Stimulated activated naive CD8-positive, alpha-beta T cell treated with anti-CD3 and anti-CD28 coated beads, Interleukin-15, Interleukin-2, amounts not matched to agents 100 U/mL and 50 U/mL, for 24 hours (primary cell): ENCODE measurements around the gene NEDD4L.

Experiments
- ATAC-seq: fragments of 150-1000 bp; cut with Tn5 transposase; one replicate; pipeline ENCODE4 v1.10.0; 2021
- DNase-seq: peaks from one replicate; pipeline ENCODE4 v3.0.0; 2021

Gene NEDD4L

GRCh38 chr18:58291131-58291530 lies 247.1 kb downstream of the NEDD4L start:
- no peak for ATAC-seq

GRCh38 chr18:58292638-58293037 lies 248.6 kb downstream of the NEDD4L start:
- DNase-seq (no peak), ATAC-seq (no peak)

More at GRCh38 chr18:58291131-58291530, 247.1 kb downstream of the NEDD4L start:
- DNase-seq = no peak

- ATAC-seq = peak; percentile 81
- no peak for DNase-seq
These were observed 253.2 kb downstream of the NEDD4L start for GRCh38 chr18:58297198-58297597.

- no peak for ATAC-seq
- no peak for DNase-seq
These were observed 254.5 kb downstream of the NEDD4L start for GRCh38 chr18:58298251-58299134.

- no peak for ATAC-seq
- no peak for DNase-seq
These were observed 255.1 kb downstream of the NEDD4L start for GRCh38 chr18:58299135-58299473.

GRCh38 chr18:58299936-58300335 lies 255.9 kb downstream of the NEDD4L start:
- no peak for ATAC-seq
- no peak for DNase-seq

GRCh38 chr18:58300867-58301266 lies 256.8 kb downstream of the NEDD4L start:
- ATAC-seq = peak; percentile 66
- DNase-seq = no peak

GRCh38 chr18:58302811-58303210 lies 258.8 kb downstream of the NEDD4L start:
- ATAC-seq (peak; percentile 68), DNase-seq (peak; percentile 27)

GRCh38 chr18:58303363-58303762 lies 259.3 kb downstream of the NEDD4L start:
- ATAC-seq = peak; percentile 81

GRCh38 chr18:58305792-58306191 lies 261.8 kb downstream of the NEDD4L start:
- no peak for DNase-seq

More at GRCh38 chr18:58303363-58303762, 259.3 kb downstream of the NEDD4L start:
- DNase-seq = peak; percentile 42

GRCh38 chr18:58307441-58307840 lies 263.4 kb downstream of the NEDD4L start:
- no peak for ATAC-seq
- DNase-seq = no peak

More at GRCh38 chr18:58305792-58306191, 261.8 kb downstream of the NEDD4L start:
- no peak for ATAC-seq

- DNase-seq (no peak), ATAC-seq (no peak)
These were observed 264.4 kb downstream of the NEDD4L start for GRCh38 chr18:58308463-58308862.

GRCh38 chr18:58309099-58309498 lies 265.1 kb downstream of the NEDD4L start:
- ATAC-seq (no peak), DNase-seq (no peak)

GRCh38 chr18:58309610-58310239 lies 265.7 kb downstream of the NEDD4L start:
- ATAC-seq (no peak), DNase-seq (no peak)

- peak; percentile 67 for ATAC-seq
- peak; percentile 46 for DNase-seq
These were observed 266.5 kb downstream of the NEDD4L start for GRCh38 chr18:58310517-58310916.

GRCh38 chr18:58311390-58311789 lies 267.4 kb downstream of the NEDD4L start:
- no peak for ATAC-seq

GRCh38 chr18:58313491-58314032 lies 269.5 kb downstream of the NEDD4L start:
- DNase-seq (no peak), ATAC-seq (no peak)

More at GRCh38 chr18:58311390-58311789, 267.4 kb downstream of the NEDD4L start:
- DNase-seq = no peak

GRCh38 chr18:58314284-58314683 lies 270.3 kb downstream of the NEDD4L start:
- ATAC-seq (no peak), DNase-seq (no peak)

- ATAC-seq = no peak
- DNase-seq = no peak
These were observed 271.0 kb downstream of the NEDD4L start for GRCh38 chr18:58315041-58315440.

GRCh38 chr18:58315739-58316215 lies 271.8 kb downstream of the NEDD4L start:
- ATAC-seq (no peak), DNase-seq (no peak)

GRCh38 chr18:58316396-58317342 lies 272.6 kb downstream of the NEDD4L start:
- DNase-seq (no peak), ATAC-seq (peak; percentile 58)

GRCh38 chr18:58319719-58320118 lies 275.7 kb downstream of the NEDD4L start:
- DNase-seq (no peak), ATAC-seq (no peak)
